ENCODE data around the gene ZFAND2A.

- TF ChIP-seq CTCF (conservative IDR thresholded peaks at IDR 0.05) (no peak), EZH2 (IDR thresholded peaks at IDR 0.05; ENCODE audit: low read depth) (no peak)
Observed at GRCh38 chr7:1121476-1121875, 38.5 kb downstream of the ZFAND2A start.

Data from PC-9 (cell line).